ENCODE results near the gene TMEM132D.

- TF ChIP-seq CTCF (conservative IDR thresholded peaks at IDR 0.05; ENCODE audit: low read length) (no peak), EZH2phosphoT487 (IDR thresholded peaks at IDR 0.05; ENCODE audit: borderline replicate concordance, low read depth, low read length) (no peak)
Measured at GRCh38 chr12:129127211-129127610, 776.6 kb downstream of the TMEM132D start.

Measured in OCI-LY7 (cell line).